NCI-H1092 treated with DMSO at 0.1 percent for 48 hours (cell line): ENCODE data around the gene NLRC3.
"Not testable (repeated sequence)": the region's sequence is repeated elsewhere in the genome, so short reads cannot be mapped to it uniquely, and the experiment has no call there.

Experiments used
- DNase-seq: peaks from one replicate; lab custom pipeline; 2025; lab: John Stamatoyannopoulos, UW

NLRC3 gene, protein sequence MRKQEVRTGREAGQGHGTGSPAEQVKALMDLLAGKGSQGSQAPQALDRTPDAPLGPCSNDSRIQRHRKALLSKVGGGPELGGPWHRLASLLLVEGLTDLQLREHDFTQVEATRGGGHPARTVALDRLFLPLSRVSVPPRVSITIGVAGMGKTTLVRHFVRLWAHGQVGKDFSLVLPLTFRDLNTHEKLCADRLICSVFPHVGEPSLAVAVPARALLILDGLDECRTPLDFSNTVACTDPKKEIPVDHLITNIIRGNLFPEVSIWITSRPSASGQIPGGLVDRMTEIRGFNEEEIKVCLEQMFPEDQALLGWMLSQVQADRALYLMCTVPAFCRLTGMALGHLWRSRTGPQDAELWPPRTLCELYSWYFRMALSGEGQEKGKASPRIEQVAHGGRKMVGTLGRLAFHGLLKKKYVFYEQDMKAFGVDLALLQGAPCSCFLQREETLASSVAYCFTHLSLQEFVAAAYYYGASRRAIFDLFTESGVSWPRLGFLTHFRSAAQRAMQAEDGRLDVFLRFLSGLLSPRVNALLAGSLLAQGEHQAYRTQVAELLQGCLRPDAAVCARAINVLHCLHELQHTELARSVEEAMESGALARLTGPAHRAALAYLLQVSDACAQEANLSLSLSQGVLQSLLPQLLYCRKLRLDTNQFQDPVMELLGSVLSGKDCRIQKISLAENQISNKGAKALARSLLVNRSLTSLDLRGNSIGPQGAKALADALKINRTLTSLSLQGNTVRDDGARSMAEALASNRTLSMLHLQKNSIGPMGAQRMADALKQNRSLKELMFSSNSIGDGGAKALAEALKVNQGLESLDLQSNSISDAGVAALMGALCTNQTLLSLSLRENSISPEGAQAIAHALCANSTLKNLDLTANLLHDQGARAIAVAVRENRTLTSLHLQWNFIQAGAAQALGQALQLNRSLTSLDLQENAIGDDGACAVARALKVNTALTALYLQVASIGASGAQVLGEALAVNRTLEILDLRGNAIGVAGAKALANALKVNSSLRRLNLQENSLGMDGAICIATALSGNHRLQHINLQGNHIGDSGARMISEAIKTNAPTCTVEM

DNA sequence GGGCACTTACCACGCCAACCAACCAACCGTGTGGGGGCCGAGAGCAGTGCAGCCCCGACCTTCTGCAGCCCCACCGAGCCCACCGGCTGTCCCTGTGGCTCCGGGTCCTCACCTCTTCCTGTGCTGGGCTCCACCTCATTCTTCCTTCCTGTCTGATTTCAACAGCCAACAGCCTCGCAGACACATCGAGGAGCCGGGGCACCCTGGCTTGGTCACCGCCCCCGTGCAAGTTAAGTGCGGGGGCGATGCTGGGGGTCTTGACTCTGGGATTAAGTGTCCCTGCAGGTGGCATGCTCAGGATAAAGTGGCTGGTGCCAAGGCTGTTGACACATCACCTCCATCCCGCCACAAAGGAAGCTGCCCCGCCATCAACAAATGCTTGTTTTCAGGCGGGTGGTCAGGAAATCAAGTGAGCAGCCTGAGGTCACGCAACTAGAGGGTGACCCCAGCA lies at the start of gene NLRC3:
NLRC3 (minus strand) TSS at position 102 of the 451 bp plus-strand sequence. CDS start 12,367 bp downstream, outside the sequence.
- no peak for DNase-seq

DNA sequence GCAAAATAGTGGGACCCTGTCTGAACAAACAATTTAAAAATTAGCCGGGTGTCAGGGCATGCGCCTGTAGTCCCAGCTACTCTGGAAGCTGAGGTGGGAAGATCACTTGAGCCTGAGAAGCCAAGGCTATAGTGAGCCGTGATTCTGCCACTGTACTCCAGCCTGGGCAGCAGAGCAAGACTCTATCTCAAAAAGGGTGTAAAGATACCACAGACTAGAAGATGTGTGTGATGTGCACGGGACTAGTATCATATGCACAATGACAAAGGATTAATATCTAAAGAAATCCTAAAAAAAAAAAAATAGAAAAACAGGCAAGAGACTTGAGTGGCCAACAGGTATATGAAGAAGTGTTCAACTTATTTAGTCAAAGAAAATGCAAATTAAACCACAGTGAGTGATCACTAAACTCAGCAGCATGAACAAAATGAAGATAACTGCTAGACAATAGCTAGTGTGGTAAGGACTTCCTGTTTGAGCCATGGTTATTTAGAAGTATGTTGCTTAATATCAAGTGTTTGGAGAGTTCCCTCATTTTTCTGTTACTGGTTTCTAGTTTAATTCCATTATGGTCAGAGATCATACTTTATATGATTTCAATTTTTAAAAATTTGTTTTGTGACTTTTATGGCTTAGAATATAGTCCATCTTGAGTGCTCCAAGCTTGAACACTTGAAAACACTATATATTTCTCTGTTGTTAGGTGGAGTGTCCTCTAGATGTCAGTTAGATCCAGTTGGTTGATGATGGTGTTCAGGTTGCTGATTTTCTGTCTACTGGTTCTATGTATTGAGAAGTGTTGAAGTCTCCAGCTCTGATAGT lies 48.9 kb upstream of the NLRC3 start:
- no peak for DNase-seq

DNA sequence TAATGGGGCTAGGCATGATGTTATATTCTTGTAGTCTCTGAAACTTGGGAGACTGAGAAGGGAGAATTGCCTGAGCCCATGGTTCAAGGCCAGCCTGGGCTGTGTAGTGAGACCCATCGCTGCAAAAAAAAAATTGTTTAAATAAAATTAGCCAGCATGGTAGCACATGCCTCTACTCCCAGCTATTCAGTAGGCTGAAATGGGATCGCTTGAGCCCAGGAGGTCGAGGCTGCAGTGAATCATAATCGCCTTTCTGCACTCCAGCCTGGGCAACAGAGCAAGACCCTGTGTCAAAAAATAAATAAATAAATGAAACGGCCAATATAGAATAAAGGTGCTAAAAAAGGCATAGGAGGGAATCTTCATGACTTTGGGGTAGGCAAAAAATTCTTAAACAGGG lies 48.1 kb upstream of the NLRC3 start:
- DNase-seq: no peak

DNA sequence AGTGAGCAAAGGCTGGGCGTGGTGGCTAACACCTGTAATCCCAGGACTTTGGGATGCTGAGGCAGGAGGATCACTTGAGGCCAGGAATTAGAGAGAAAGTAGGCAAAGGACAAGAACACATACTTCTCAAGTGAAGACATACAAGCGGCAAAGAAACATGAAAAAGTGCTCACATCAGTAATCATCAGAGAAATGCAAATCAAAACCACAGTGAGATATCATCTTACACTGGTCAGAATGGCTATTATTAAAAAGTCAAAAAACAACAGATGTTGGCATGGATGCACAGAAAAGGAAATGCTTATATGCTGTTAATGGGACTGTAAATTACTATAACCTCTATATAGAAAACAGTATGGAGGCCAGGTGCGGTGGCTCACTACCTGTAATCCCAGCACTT lies 46.4 kb upstream of the NLRC3 start:
- DNase-seq: no peak

DNA sequence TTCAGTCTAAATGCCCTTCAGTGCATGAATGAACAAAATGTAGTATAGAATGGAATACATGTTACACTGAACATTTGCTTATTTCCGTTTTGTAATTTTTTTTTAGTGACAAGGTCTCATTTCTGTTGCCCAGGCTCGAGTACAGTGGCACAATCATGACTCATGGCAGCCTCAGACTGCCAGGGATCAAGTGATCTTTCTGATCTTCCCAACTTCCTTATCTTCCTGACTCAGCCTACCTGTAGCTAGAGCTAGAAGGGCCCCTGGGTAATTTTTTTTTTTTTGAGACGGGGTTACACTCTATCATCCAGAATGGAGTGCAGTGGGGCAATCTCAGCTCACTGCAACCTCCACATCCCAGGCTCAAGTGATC lies 41.6 kb upstream of the NLRC3 start:
- DNase-seq: no peak

DNA sequence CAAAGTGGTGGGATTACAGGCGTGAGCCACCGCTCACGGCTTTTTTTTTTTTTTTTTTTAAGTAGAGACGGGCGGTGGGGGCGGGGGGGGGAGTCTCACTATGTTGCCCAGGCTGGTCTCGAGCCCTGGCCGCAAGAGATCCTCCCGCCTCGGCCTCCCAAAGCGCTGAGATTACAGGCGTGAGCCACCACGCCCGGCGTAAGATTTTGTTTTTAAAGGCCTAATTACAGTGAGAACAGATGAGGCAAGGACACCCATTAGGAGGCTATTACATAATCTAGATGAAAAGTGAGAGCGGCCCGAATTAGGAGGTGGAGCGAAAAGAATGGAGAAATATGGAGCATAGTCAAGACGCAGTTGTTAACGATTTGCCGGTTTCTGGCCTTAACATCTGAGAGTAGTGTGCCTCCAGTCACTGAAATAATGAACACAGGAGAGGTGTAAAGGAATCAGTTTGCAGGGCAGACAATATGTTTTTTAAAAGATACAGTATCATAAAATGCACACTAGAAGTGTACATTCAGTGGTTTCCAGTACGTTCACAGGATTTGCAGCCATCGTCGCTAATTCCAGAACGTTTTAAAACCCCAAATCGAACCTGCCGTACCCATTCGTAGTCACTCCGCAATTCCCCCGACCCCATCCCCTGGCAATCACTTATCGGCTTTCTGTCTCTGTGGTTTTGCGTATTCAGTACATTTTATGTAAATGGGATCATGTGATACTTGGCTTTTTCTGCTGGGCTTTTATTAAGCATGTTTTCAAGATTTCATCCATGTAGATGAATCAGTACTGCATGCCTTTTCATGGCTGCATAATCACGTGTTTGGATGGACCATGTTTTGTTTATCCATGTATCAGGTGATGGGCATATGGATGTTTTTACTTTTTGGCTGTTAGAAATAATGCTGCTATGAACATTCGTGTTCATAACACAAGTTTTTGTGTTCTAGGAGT lies 35.6 kb upstream of the NLRC3 start:
- DNase-seq: no peak

DNA sequence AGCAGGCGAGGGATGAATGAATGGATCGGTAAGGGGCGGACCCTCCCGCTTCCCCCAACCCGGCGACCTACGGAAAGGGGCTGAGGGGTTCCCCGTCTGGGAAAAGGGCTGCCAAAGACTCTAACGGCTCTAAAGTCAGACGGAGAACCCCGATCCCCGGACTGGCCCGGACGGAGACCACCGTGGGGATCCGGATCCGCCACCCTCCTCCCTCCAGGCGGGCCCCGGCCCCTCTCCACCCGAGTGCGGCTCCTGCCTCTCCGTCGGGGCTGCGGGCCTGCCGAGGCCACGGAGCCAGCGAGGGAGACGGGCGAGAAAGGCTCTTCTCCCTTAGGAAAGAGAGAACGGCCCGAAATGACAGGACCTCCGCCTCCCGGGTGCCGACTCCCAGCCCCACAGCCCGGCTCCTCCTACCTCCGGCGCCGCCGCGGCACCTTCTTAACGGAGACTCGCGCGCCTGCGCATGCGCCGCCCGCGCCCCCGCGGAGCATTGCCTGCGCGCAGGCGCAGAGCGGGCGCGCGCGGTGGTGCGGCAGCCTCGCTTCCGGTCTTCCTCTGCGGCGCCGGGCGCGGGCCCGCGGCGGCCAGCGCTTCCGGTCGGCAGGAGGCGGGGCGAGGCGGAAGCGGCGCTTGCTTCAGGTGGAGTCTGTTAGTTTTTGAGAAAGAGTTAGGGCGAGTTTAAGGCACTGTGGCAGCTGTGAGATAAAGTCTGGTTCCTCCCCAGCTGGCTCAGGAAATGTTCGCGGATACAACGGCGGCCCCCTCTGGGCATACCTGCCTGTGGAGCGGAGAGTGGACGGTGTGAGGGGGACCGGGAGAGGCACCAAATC lies 34.2 kb upstream of the NLRC3 start, which contains the start of gene SLX4:
SLX4 (minus strand) TSS at position 461 of the 830 bp plus-strand sequence. CDS start 2,642 bp downstream, outside the sequence.
- peak; percentile 89 for DNase-seq

DNA sequence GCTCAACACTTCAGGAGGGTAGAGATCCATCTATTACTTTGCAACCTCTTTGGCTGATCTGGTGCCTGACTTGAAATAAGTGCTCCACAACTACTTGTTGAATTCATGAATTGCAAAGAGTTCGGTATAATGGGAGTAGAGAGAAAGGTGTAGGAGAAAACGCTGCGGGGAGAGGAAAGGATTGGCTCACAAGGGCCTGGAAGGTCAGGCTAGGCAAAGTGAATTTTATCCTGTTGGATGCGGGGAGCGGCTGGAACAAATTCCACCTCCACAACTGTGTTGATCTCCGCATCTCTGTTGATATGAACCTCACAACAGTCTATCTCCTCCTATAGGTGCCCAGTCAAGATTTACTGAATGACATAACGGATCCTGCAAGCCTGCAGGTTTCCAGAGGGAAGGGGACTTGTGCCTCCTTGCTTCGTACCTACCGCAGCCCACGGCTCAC lies 33.5 kb upstream of the NLRC3 start:
- no peak for DNase-seq

DNA sequence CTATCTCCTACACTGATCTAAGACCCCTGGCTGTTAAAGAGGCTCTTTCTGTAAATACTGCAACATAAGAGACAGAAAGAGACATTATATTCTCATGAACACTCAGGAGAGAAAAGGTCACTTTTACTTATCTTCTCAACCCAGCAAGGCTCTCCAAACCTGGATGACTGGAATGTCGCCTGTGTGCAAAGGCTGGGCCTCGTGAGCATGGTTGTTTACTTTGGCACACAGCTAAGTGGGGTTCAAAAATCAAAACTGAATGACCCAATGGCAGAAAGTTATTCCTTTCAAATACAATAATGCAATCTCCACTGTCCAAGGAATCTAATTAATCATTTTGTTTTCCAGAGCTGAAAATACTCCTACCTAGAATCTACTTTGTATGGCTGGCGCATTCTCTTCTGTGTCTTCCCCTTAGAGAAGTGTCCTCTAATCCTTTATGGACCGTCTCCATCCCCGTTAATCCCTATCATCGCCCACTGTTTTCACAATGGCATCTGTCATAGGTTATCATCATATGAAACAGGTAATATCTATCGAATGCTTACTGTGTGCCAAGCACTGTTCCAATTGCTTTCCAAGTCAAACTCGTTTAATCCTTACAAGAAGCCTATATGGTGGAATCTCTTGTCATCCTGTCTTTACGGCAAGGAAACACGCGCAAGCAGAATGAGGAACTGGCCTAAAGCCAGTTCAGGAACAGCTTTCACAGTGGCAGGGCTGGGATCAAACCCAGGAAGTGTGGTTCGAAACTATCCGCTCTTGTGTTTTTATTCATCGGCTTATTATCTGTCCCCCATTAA lies 32.9 kb upstream of the NLRC3 start:
- DNase-seq: no peak

DNA sequence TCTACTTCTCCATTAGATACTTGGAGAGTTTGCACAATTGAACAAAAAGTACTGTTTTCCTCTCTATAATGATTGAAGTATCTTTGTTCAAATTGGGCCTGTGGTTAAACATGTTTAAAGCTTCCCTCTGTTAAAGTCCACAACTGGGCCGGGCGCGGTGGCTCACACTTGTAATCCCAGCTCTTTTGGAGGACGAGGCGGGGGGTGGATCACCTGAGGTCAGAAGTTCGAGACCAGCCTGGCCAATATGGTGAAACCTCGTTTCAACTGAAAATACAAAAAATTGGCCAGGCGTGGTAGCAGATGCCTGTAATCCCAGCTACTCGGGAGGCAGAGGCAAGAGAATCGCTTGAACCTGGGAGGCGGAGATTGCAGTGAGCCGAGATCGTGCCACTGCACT lies 31.8 kb upstream of the NLRC3 start:
- not testable (repeated sequence) for DNase-seq

DNA sequence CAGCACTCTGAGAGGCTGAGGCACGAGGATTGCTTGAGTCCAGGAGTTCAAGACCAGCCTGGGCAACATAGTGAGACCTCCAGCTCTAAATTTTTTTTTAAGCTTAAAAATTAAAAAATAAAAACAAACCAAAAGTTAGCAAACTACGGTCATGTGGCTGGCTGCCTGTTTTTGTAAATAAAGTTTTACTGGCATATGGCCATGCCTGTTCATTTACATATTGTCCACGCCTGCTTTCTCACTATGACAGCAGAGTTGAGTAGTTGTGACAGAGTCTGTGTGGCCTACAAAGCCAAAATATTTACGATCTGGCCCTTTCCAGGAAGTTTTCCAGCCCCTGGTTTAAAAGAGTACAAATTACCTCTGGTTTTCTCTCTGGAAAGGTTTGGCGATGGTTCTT lies 30.9 kb upstream of the NLRC3 start:
- no peak for DNase-seq

DNA sequence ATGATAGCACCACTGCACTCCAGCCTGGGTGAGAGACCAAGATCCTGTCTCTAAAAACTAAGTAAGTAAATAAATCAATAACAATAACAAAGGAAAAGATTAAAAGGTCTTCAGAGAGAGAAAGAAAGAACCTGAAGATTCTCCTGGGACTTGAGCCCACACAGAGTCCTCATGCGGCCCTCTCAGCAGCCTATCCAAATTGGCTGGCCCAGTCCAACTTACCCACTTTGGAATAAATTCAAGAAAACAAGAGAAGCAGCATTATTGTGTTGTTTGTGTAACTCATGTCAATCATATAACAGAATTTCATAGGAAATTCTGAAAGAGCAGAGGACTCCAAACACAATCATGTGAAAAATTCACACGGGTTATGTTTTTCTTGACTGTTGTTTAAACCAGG lies 30.4 kb upstream of the NLRC3 start:
- DNase-seq: no peak

DNA sequence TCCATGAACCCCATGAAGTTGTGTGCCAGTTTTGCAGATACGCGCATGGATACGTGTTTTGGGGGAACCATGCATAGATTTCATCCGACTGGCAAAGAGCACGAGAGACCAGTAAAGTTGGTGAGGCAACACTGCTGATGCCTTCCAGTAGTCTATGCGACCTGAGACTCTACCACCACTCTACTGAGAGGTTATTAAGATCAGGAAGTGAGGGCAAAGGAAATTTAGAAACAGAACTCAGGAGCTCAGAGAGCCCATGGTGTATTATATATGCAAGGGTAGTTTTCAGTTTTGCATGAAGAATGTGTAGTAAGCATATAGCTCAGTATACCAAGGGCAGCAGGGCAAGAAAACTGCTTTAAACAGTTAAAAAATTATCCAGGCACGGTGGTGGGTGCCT lies 30.0 kb upstream of the NLRC3 start:
- no peak for DNase-seq

DNA sequence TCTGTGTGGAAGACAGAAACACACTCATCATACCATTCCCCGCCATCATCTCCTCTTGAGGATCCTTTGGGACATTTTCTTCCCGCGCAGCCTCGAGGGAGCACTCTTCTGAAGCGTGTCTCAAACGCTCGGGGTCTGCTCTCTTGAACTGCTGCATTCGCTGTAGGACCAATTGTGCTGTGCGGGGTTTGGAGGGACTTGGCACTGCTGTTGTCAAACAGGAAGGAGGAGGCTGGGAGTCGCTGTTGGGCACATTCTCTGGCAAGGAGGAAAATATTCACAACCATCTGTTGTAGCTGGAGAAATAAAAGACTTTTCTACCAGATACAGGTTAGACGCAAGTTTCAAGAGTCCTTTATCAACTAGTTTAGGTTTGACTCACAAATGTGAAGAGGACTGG lies 29.2 kb upstream of the NLRC3 start:
- DNase-seq: no peak

DNA sequence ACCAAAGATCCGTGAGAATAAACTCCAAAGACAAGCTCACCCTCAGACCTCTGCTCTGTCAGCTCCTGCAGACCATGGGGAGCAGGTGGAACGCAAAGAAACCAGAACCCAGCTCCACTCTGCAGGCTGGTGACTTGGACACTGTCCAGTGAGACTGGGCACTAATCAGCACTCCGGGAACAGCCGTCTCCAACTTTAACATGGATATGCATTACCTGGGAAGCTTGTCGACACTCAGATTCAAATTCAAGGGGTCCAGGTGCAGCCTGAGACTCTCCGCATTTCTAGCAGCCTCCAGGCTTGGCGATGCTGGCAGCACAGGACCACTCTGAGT lies 25.1 kb upstream of the NLRC3 start:
- no peak for DNase-seq

DNA sequence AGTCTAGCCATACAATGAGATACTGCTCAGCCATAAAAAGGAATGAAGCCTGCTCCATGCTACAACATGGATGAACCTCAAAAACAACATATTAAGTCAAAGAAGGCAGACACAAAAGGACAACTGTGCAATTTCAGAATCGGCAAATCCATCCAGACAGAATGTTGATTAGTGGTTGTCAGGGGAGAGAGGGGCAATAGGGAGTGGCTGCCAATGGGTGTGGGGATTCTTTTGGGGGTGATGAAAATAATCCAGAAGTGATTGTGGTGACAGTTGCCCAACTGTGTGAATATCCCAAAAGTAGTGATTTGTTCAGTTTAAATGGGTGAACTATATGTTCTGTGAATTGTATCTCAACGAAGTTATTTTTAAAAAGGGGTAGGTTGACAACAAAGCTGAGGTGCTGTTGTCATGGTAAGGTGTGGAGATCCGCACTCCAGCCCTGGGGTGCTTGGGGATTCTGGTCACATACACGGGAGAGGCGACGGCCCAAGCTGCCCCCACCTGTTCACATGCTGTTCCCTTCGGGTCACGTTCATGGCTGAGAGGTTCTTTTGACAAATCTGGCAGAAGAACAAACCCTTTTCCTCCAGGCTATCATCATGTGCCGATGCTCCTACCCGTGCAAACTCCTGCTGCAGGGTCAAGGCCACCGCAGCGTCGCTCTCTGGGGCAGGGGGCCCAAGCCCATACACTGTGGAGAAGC lies 24.6 kb upstream of the NLRC3 start:
- DNase-seq: no peak

DNA sequence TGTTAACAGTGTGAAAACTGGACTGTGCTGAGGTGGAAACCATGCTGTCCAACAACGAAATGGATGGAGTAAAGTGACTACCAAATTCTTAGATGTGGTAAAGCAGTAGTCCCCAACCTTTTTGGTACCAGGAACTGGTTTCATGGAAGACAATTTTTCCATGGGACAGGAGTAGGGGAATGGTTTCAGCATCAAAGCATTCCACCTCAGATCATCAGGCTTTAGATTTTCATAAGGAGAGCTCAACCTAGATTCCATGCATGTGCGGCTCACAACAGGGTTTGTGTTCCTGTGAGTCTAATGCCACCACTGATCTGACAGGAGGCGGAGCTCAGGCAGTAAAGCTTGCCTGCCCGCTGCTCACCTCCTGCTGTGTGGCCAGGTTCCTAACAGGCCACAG lies 22.7 kb upstream of the NLRC3 start:
- no peak for DNase-seq

DNA sequence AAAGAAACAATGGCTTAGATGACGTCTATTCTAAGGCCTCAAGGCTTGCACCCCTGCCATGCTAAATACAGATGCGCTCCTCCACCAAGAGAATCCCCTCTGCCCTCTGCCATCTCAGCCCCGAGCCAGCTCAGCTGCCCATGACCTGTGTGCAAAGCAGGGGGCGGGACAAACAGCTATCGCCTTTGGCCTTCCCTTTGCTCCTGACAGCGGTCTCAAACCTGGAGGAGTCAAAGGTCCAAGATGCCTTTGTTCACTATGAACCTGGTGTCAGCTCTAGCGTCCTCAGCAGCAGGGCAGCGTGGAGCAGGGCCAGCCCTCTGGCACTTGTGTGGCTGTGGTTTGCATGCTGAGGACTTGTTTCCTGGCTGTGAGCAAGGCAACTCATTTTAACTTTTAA lies 21.9 kb upstream of the NLRC3 start:
- no peak for DNase-seq
